ENCODE results near the gene SLC2A5.
A peak's percentile ranks its signal among the peaks of the same experiment; 100 is the strongest.
"Not testable (repeated sequence)": the region's sequence is repeated elsewhere in the genome, so short reads cannot be mapped to it uniquely, and the experiment has no call there.

The SLC2A5 gene

GRCh38 chr1:9004031-9004699 lies 65.3 kb downstream of the SLC2A5 start:
- no peak for DNase-seq

- not testable (repeated sequence) for DNase-seq
These were observed 67.2 kb downstream of the SLC2A5 start for GRCh38 chr1:9002215-9002560.

GRCh38 chr1:9001534-9002214 lies 67.8 kb downstream of the SLC2A5 start:
- DNase-seq = not testable (repeated sequence)

- not testable (repeated sequence) for DNase-seq
These were observed 75.3 kb downstream of the SLC2A5 start for GRCh38 chr1:8993962-8994675.

- DNase-seq = no peak
These were observed 76.3 kb downstream of the SLC2A5 start for GRCh38 chr1:8992936-8993687.

GRCh38 chr1:8989821-8990220 lies 79.6 kb downstream of the SLC2A5 start:
- no peak for DNase-seq

GRCh38 chr1:8989061-8989460 lies 80.4 kb downstream of the SLC2A5 start:
- DNase-seq = no peak

- DNase-seq = no peak
These were observed 80.8 kb downstream of the SLC2A5 start for GRCh38 chr1:8988618-8988967.

- no peak for DNase-seq
These were observed 81.4 kb downstream of the SLC2A5 start for GRCh38 chr1:8987881-8988617.

- DNase-seq = no peak
These were observed 82.6 kb downstream of the SLC2A5 start for GRCh38 chr1:8986814-8987190.

- peak; percentile 77 for DNase-seq
These were observed 83.3 kb downstream of the SLC2A5 start for GRCh38 chr1:8985915-8986813.

Measured in NCI-H1092 (cell line).